CD4-positive, alpha-beta T cell treated with Interleukin-4 for 4 hours (primary cell): Measurements from ENCODE around the gene KCNAB1.

Experiments
- DNase-seq: peaks from one replicate; pipeline ENCODE4 v3.0.0-alpha.2; 2020

Gene KCNAB1

GRCh38 chr3:156330415-156330814 lies 210.0 kb downstream of the KCNAB1 start:
- DNase-seq: no peak

GRCh38 chr3:156332304-156332703 lies 211.9 kb downstream of the KCNAB1 start:
- no peak for DNase-seq

- no peak for DNase-seq
Observed at GRCh38 chr3:156334841-156335545, 214.6 kb downstream of the KCNAB1 start.

- no peak for DNase-seq
Observed at GRCh38 chr3:156339491-156339890, 219.1 kb downstream of the KCNAB1 start.

- DNase-seq: no peak
Observed at GRCh38 chr3:156341332-156341731, 221.0 kb downstream of the KCNAB1 start.

GRCh38 chr3:156341831-156342416 lies 221.5 kb downstream of the KCNAB1 start:
- DNase-seq: no peak

GRCh38 chr3:156344215-156344614 lies 223.8 kb downstream of the KCNAB1 start:
- no peak for DNase-seq

- no peak for DNase-seq
Observed at GRCh38 chr3:156349111-156349510, 228.7 kb downstream of the KCNAB1 start.

- DNase-seq: no peak
Observed at GRCh38 chr3:156349978-156350377, 229.6 kb downstream of the KCNAB1 start.

GRCh38 chr3:156350781-156351180 lies 230.4 kb downstream of the KCNAB1 start:
- no peak for DNase-seq

- no peak for DNase-seq
Observed at GRCh38 chr3:156351783-156352182, 231.4 kb downstream of the KCNAB1 start.

- DNase-seq: no peak
Observed at GRCh38 chr3:156352728-156353127, 232.3 kb downstream of the KCNAB1 start.

- DNase-seq: no peak
Observed at GRCh38 chr3:156353563-156353962, 233.2 kb downstream of the KCNAB1 start.

GRCh38 chr3:156356537-156357363 lies 236.4 kb downstream of the KCNAB1 start:
- no peak for DNase-seq

- no peak for DNase-seq
Observed at GRCh38 chr3:156358232-156358631, 237.9 kb downstream of the KCNAB1 start.

- DNase-seq: no peak
Observed at GRCh38 chr3:156359368-156359767, 239.0 kb downstream of the KCNAB1 start.

- no peak for DNase-seq
Observed at GRCh38 chr3:156360083-156360482, 239.7 kb downstream of the KCNAB1 start.

- no peak for DNase-seq
Observed at GRCh38 chr3:156360963-156361362, 240.6 kb downstream of the KCNAB1 start.

GRCh38 chr3:156366559-156366958 lies 246.2 kb downstream of the KCNAB1 start:
- no peak for DNase-seq

GRCh38 chr3:156368189-156368588 lies 247.8 kb downstream of the KCNAB1 start:
- no peak for DNase-seq

- no peak for DNase-seq
Observed at GRCh38 chr3:156371701-156372100, 251.3 kb downstream of the KCNAB1 start.

- DNase-seq: no peak
Observed at GRCh38 chr3:156373095-156373494, 252.7 kb downstream of the KCNAB1 start.

- no peak for DNase-seq
Observed at GRCh38 chr3:156373654-156374053, 253.3 kb downstream of the KCNAB1 start.

GRCh38 chr3:156376199-156376598 lies 255.8 kb downstream of the KCNAB1 start:
- no peak for DNase-seq
